Measurements from ENCODE around the gene DOC2A.

The DOC2A gene

GRCh38 chr16:29974291-29975133, 36.3 kb downstream of the DOC2A start:
- H3K9ac ChIP-seq (ENCODE audit: low read length): peak overlapping the region; percentile 98
- no peaks in the 10 kb centered on the region for H3K27me3 ChIP-seq (ENCODE audit: control insufficient read depth in 1 of 2, insufficient read depth in 2 of 2, low read length in 2 of 2)
- no peaks in the 10 kb centered on the region for H3K9me3 ChIP-seq (ENCODE audit: low read length)
- H3K4me3 ChIP-seq (ENCODE audit: low read depth in 1 of 2, low read length in 2 of 2): peak overlapping the region; percentile 95 to 97
- H3K36me3 ChIP-seq (ENCODE audit: insufficient read depth, low read length): peaks cover 32% of the 10 kb centered on the region
- peaks cover 27% of the 10 kb centered on the region for H3K4me1 ChIP-seq (ENCODE audit: insufficient read depth, low read length)
- peak overlapping the region; percentile 95 for H3K27ac ChIP-seq (ENCODE audit: low read depth, low read length)

DNA sequence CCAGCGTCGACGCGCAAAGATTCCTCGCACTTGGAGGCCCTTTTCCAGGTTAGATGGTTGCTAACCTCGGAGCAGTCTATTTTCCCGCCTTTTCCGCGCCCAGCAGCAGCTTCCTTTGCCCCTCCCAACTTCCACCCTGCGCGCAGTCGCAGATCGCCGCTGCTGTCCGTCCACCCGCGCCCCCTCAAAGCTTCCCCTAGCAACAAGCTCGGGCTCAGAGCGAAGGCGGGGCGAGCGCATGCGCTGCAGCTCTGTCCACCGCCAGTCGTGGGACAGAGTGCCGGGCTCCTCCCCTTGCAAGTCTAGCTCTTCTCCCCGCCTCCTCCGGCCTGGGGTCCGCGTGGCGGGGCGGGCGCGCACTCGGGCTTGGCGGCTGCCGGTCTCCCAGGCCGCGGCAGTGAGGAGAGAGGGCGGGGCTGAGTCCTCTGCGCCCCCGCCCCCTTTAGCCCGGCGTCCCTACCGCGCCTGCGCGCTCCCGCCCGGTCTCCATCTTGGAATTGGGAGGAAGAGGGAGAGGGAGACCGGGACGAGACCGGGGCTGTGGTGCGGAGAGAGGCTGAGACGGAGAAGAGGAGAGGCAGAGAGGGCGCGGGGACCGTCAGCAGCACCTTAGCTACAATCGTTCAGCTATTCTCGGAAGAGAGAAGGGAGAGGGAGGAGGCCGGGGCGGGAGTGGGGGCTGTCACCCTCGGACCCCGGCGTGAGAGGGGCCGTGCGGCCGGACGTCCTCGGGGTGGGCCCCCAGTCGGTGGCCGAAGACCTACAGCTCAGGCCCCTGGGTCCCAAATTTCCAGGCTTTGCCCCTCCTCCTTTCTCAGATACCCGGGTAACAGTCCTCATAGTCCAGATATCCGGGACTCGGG, 37.2 kb downstream of the DOC2A start, which contains the start of gene TAOK2:
Gene TAOK2, plus strand, starts transcription at position 485 of the 863 bp plus-strand sequence. CDS start 3,905 bp downstream, outside the sequence.
- peaks cover 27% of the 10 kb centered on the region for H3K4me1 ChIP-seq (ENCODE audit: insufficient read depth, low read length)
- H3K36me3 ChIP-seq (ENCODE audit: insufficient read depth, low read length): peaks cover 27% of the 10 kb centered on the region

DNA sequence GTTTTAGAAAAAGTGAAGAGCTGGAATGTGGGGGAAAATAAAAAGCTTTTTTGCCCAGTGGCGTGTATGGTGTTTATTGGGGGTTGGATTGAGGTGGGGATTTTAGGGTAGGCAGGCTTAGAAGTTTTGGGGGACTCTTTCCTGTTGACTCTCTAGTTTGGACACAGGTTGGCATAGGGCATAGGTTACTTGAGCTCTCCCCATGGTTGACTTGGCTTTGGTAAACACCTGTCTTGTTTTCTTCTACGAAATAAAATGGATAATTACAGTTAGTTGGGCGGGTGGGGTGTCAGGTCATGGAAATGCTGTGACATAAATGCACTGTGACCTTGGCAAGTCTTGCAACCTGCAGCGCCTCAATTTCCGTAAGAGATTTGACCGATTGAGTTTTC, 37.8 kb downstream of the DOC2A start:
- H3K4me3 ChIP-seq (ENCODE audit: low read depth in 1 of 2, low read length in 2 of 2): no peak overlapping the region
- no peaks in the 10 kb centered on the region for H3K9me3 ChIP-seq (ENCODE audit: low read length)
- no peak overlapping the region for H3K27ac ChIP-seq (ENCODE audit: low read depth, low read length)
- H3K27me3 ChIP-seq (ENCODE audit: control insufficient read depth in 1 of 2, insufficient read depth in 2 of 2, low read length in 2 of 2): no peaks in the 10 kb centered on the region
- no peak overlapping the region for H3K9ac ChIP-seq (ENCODE audit: low read length)
- peaks cover 27% of the 10 kb centered on the region for H3K36me3 ChIP-seq (ENCODE audit: insufficient read depth, low read length)
- peaks cover 27% of the 10 kb centered on the region for H3K4me1 ChIP-seq (ENCODE audit: insufficient read depth, low read length)

More for the DNA sequence above, 37.2 kb downstream of the DOC2A start, which contains the start of gene TAOK2:
- H3K9ac ChIP-seq (ENCODE audit: low read length): peak within 1 kb of the TSS; percentile 98
- peak within 1 kb of the TSS; percentile 95 to 97 for H3K4me3 ChIP-seq (ENCODE audit: low read depth in 1 of 2, low read length in 2 of 2)
- no peaks in the 10 kb centered on the region for H3K27me3 ChIP-seq (ENCODE audit: control insufficient read depth in 1 of 2, insufficient read depth in 2 of 2, low read length in 2 of 2)
- H3K27ac ChIP-seq (ENCODE audit: low read depth, low read length): peak within 1 kb of the TSS; percentile 95
- H3K9me3 ChIP-seq (ENCODE audit: low read length): no peaks in the 10 kb centered on the region

DNA sequence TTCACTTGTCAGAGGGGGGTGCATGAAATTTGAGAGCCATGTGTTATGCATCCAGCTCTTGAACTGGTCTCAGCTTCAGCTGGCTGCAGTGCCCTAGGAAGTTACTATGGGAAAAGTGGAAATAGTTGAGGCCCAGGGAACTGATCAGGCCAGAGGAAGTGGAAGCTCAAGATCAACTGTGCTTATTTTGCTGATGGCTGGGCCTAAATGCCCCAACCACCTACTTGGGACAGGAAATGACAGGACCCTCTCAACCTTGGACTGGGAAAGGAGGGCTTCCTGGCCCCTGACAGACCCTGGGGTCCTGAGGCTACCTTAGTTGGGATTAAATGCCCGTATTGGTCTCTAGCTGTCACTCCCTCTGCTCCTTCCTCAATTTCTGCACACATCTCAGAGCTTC, 38.3 kb downstream of the DOC2A start:
- no peaks in the 10 kb centered on the region for H3K9me3 ChIP-seq (ENCODE audit: low read length)
- peaks cover 27% of the 10 kb centered on the region for H3K4me1 ChIP-seq (ENCODE audit: insufficient read depth, low read length)
- H3K27me3 ChIP-seq (ENCODE audit: control insufficient read depth in 1 of 2, insufficient read depth in 2 of 2, low read length in 2 of 2): no peaks in the 10 kb centered on the region
- peaks cover 24% of the 10 kb centered on the region for H3K36me3 ChIP-seq (ENCODE audit: insufficient read depth, low read length)
- no peak overlapping the region for H3K9ac ChIP-seq (ENCODE audit: low read length)
- no peak overlapping the region for H3K4me3 ChIP-seq (ENCODE audit: low read depth in 1 of 2, low read length in 2 of 2)
- no peak overlapping the region for H3K27ac ChIP-seq (ENCODE audit: low read depth, low read length)

DNA sequence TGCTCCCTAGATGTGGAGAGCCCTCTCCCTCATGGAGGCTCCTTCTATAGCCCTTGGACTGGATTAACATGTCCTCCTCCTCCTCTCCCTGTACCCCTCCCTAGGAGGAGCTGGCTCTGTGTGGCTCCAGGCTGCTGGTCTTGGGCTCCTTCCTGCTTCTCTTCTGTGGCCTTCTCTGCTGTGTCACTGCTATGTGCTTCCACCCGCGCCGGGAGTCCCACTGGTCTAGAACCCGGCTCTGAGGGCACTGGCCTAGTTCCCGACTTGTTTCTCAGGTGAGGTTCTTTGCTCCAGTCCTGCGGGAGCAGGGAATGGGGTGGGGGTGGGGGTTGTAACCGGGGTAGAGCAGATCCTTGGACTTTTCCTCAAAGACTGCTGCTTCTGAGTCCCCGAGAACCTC, 39.5 kb downstream of the DOC2A start:
- Histone ChIP-seq H3K9ac (ENCODE audit: low read length) (no peak overlapping the region), H3K4me3 (ENCODE audit: low read depth in 1 of 2, low read length in 2 of 2) (no peak overlapping the region), H3K27ac (ENCODE audit: low read depth, low read length) (no peak overlapping the region), H3K27me3 (ENCODE audit: control insufficient read depth in 1 of 2, insufficient read depth in 2 of 2, low read length in 2 of 2) (no peaks in the 10 kb centered on the region), H3K4me1 (ENCODE audit: insufficient read depth, low read length) (peaks cover 18% of the 10 kb centered on the region), H3K9me3 (ENCODE audit: low read length) (no peaks in the 10 kb centered on the region), H3K36me3 (ENCODE audit: insufficient read depth, low read length) (peaks cover 23% of the 10 kb centered on the region)

DNA sequence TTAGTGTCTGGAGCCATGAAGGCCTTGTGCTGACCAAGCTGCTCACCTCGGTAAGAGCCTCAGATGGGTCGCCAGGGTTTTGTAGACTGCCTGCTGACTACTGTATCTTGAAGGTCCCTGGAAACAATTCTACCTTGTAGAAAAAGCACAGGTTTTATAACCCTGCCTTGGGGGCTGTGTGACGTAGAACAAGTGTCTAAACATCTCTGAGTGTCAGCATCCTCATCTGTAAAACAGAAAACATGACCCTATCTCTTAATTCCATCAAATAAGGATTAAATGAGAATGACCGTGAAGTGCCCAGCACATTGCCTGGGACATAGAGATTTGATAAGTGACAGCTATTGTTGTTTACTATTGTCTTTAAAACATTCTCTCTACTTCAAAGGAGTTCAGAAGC, 42.6 kb downstream of the DOC2A start:
- Histone ChIP-seq H3K4me3 (ENCODE audit: low read depth in 1 of 2, low read length in 2 of 2) (no peak overlapping the region), H3K9ac (ENCODE audit: low read length) (no peak overlapping the region), H3K36me3 (ENCODE audit: insufficient read depth, low read length) (peaks cover 23% of the 10 kb centered on the region), H3K27ac (ENCODE audit: low read depth, low read length) (no peak overlapping the region), H3K9me3 (ENCODE audit: low read length) (no peaks in the 10 kb centered on the region), H3K4me1 (ENCODE audit: insufficient read depth, low read length) (peaks cover 2% of the 10 kb centered on the region), H3K27me3 (ENCODE audit: control insufficient read depth in 1 of 2, insufficient read depth in 2 of 2, low read length in 2 of 2) (no peaks in the 10 kb centered on the region)

DNA sequence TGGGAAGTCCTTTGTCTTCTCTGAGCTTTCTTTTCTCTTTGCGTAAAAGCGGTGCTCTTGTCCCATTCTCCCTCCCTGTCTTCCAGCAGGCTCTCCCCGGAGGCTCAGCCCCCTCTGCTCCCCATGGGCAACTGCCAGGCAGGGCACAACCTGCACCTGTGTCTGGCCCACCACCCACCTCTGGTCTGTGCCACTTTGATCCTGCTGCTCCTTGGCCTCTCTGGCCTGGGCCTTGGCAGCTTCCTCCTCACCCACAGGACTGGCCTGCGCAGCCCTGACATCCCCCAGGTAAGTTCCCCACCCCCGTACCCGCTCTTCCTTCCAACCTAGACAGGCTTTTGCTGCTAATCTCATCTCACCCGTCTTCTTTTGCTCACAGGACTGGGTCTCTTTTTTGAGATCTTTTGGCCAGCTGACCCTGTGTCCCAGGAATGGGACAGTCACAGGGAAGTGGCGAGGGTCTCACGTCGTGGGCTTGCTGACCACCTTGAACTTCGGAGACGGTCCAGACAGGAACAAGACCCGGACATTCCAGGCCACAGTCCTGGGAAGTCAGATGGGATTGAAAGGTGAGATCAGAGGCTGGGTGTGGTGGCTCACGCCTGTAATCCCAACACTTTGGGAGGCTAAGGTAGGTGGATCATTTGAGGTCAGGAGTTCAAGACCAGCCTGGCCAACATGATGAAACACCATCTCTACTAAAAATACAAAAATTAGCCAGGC, 47.6 kb downstream of the DOC2A start:
- H3K9ac ChIP-seq (ENCODE audit: low read length): peak overlapping the region; percentile 76
- H3K27ac ChIP-seq (ENCODE audit: low read depth, low read length): peak overlapping the region; percentile 86
- H3K36me3 ChIP-seq (ENCODE audit: insufficient read depth, low read length): peaks cover 4% of the 10 kb centered on the region
- H3K9me3 ChIP-seq (ENCODE audit: low read length): no peaks in the 10 kb centered on the region
- H3K4me1 ChIP-seq (ENCODE audit: insufficient read depth, low read length): peaks cover 17% of the 10 kb centered on the region
- H3K27me3 ChIP-seq (ENCODE audit: control insufficient read depth in 1 of 2, insufficient read depth in 2 of 2, low read length in 2 of 2): no peaks in the 10 kb centered on the region
- peak overlapping the region; percentile 71 to 72 for H3K4me3 ChIP-seq (ENCODE audit: low read depth in 1 of 2, low read length in 2 of 2)

GRCh38 chr16:29962344-29962994, 48.4 kb downstream of the DOC2A start:
- Histone ChIP-seq H3K27ac (ENCODE audit: low read depth, low read length) (peak overlapping the region; percentile 86), H3K27me3 (ENCODE audit: control insufficient read depth in 1 of 2, insufficient read depth in 2 of 2, low read length in 2 of 2) (no peaks in the 10 kb centered on the region), H3K36me3 (ENCODE audit: insufficient read depth, low read length) (no peaks in the 10 kb centered on the region), H3K9me3 (ENCODE audit: low read length) (no peaks in the 10 kb centered on the region), H3K9ac (ENCODE audit: low read length) (peak overlapping the region; percentile 76), H3K4me3 (ENCODE audit: low read depth in 1 of 2, low read length in 2 of 2) (peak overlapping the region; percentile 71 to 72), H3K4me1 (ENCODE audit: insufficient read depth, low read length) (peaks cover 17% of the 10 kb centered on the region)

- Histone ChIP-seq H3K9ac (ENCODE audit: low read length) (peak within 1 kb of the TSS; percentile 76), H3K9me3 (ENCODE audit: low read length) (no peaks in the 10 kb centered on the region), H3K4me1 (ENCODE audit: insufficient read depth, low read length) (peaks cover 17% of the 10 kb centered on the region), H3K4me3 (ENCODE audit: low read depth in 1 of 2, low read length in 2 of 2) (peak within 1 kb of the TSS; percentile 71 to 72), H3K36me3 (ENCODE audit: insufficient read depth, low read length) (no peaks in the 10 kb centered on the region), H3K27ac (ENCODE audit: low read depth, low read length) (peak within 1 kb of the TSS; percentile 86), H3K27me3 (ENCODE audit: control insufficient read depth in 1 of 2, insufficient read depth in 2 of 2, low read length in 2 of 2) (no peaks in the 10 kb centered on the region)
Measured at GRCh38 chr16:29961479-29962343, 49.1 kb downstream of the DOC2A start, which contains the start of gene TMEM219. Gene TMEM219, plus strand, starts transcription at chr16:29962079. Its CDS starts 1,065 bp downstream, at chr16:29963144.

DNA sequence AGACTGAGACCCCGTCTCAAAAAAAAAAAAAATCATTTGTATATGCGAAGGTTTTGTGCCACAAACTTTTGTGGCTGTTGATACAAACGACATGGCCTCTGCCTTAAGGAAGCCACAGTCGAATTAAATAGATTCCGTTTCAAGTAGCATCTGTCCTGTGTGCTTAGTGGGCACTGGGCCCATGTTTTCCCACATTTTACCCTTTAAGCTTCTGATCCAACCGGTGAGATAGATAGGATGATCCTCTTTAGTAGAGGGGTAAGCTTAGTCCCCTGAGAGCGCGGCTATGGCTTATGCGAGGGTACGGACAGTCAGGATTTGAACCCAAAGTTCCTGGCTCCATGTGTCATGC, 49.7 kb downstream of the DOC2A start:
- no peaks in the 10 kb centered on the region for H3K9me3 ChIP-seq (ENCODE audit: low read length)
- peak overlapping the region; percentile 86 for H3K27ac ChIP-seq (ENCODE audit: low read depth, low read length)
- H3K27me3 ChIP-seq (ENCODE audit: control insufficient read depth in 1 of 2, insufficient read depth in 2 of 2, low read length in 2 of 2): no peaks in the 10 kb centered on the region
- H3K4me1 ChIP-seq (ENCODE audit: insufficient read depth, low read length): peaks cover 17% of the 10 kb centered on the region
- peak overlapping the region; percentile 71 to 72 for H3K4me3 ChIP-seq (ENCODE audit: low read depth in 1 of 2, low read length in 2 of 2)
- no peaks in the 10 kb centered on the region for H3K36me3 ChIP-seq (ENCODE audit: insufficient read depth, low read length)
- peak overlapping the region; percentile 66 for H3K9ac ChIP-seq (ENCODE audit: low read length)
